Measurements from ENCODE around the gene GJA9. TPM values are rescaled to one million over a fixed set of nuclear protein-coding genes. Genes with fewer than 3 reads are reported as not detected.
"Not testable (repeated sequence)": the region's sequence is repeated elsewhere in the genome, so short reads cannot be mapped to it uniquely, and the experiment has no call there.

Gene GJA9
- total RNA-seq, 1 donor from 2014 or later, result not detected

- DNase-seq (ENCODE audit: extremely low spot score in 2 of 2), result no peak
- TF ChIP-seq POLR2AphosphoS5 (IDR thresholded peaks at IDR 0.05; ENCODE audit: insufficient read depth in 1 of 2, low read depth in 1 of 2) (no peak), POLR2A (IDR thresholded peaks at IDR 0.05) (no peak), CTCF (IDR thresholded peaks at IDR 0.05) (no peak)
- H3K4me3 ChIP-seq, result no peak overlapping the region
- H3K27me3 ChIP-seq, result no peaks in the 10 kb centered on the region
- H3K9me3 ChIP-seq, result no peaks in the 10 kb centered on the region
- H3K36me3 ChIP-seq, result no peaks in the 10 kb centered on the region
- H3K4me1 ChIP-seq, result no peaks in the 10 kb centered on the region
- intact Hi-C loops (cut with DNase I), result no loop called here
- no peak overlapping the region for H3K27ac ChIP-seq
Measured at GRCh38 chr1:38915352-38915948, 34.1 kb upstream of the GJA9 start.

- not testable (repeated sequence) for H3K36me3 ChIP-seq
Measured at GRCh38 chr1:38914908-38915307, 33.5 kb upstream of the GJA9 start.

GRCh38 chr1:38908821-38909220 is 27.4 kb upstream of the GJA9 start:
- Histone ChIP-seq H3K9me3 (peaks cover 6% of the 10 kb centered on the region), H3K4me1 (no peaks in the 10 kb centered on the region), H3K27me3 (no peaks in the 10 kb centered on the region), H3K27ac (no peak overlapping the region), H3K4me3 (no peak overlapping the region), H3K36me3 (no peaks in the 10 kb centered on the region)
- no peak for DNase-seq (ENCODE audit: extremely low spot score in 2 of 2)
- TF ChIP-seq CTCF (IDR thresholded peaks at IDR 0.05), result no peak
- no peak for TF ChIP-seq POLR2AphosphoS5 (IDR thresholded peaks at IDR 0.05; ENCODE audit: insufficient read depth in 1 of 2, low read depth in 1 of 2)
- TF ChIP-seq POLR2A (IDR thresholded peaks at IDR 0.05), result no peak
- intact Hi-C loops (cut with DNase I), result no loop called here

More at GRCh38 chr1:38914908-38915307, 33.5 kb upstream of the GJA9 start:
- H3K4me3 ChIP-seq; H3K27ac ChIP-seq; intact Hi-C loops (cut with DNase I); H3K4me1 ChIP-seq; H3K27me3 ChIP-seq; DNase-seq (ENCODE audit: extremely low spot score in 2 of 2); H3K9me3 ChIP-seq: not testable (repeated sequence)

GRCh38 chr1:38905985-38906384 is 24.6 kb upstream of the GJA9 start:
- TF ChIP-seq POLR2AphosphoS5 (IDR thresholded peaks at IDR 0.05; ENCODE audit: insufficient read depth in 1 of 2, low read depth in 1 of 2) (no peak), POLR2A (IDR thresholded peaks at IDR 0.05) (no peak), CTCF (IDR thresholded peaks at IDR 0.05) (no peak)
- no peaks in the 10 kb centered on the region for H3K36me3 ChIP-seq
- H3K9me3 ChIP-seq, result peaks cover 6% of the 10 kb centered on the region
- DNase-seq (ENCODE audit: extremely low spot score in 2 of 2), result no peak
- H3K27me3 ChIP-seq, result no peaks in the 10 kb centered on the region
- no peak overlapping the region for H3K4me3 ChIP-seq
- H3K4me1 ChIP-seq, result no peaks in the 10 kb centered on the region
- intact Hi-C loops (cut with DNase I), result no loop called here
- no peak overlapping the region for H3K27ac ChIP-seq

GRCh38 chr1:38899560-38899959 is 18.2 kb upstream of the GJA9 start:
- TF ChIP-seq POLR2A (IDR thresholded peaks at IDR 0.05) (no peak), CTCF (IDR thresholded peaks at IDR 0.05) (no peak), POLR2AphosphoS5 (IDR thresholded peaks at IDR 0.05; ENCODE audit: insufficient read depth in 1 of 2, low read depth in 1 of 2) (no peak)
- H3K4me3 ChIP-seq, result no peak overlapping the region
- no peak overlapping the region for H3K27ac ChIP-seq
- no peaks in the 10 kb centered on the region for H3K36me3 ChIP-seq
- H3K9me3 ChIP-seq, result no peaks in the 10 kb centered on the region
- intact Hi-C loops (cut with DNase I), result no loop called here
- no peak for DNase-seq (ENCODE audit: extremely low spot score in 2 of 2)
- no peaks in the 10 kb centered on the region for H3K27me3 ChIP-seq
- no peaks in the 10 kb centered on the region for H3K4me1 ChIP-seq
